Neural cell (in vitro differentiated cells): ENCODE results near the gene HOXA7. TPM values are rescaled to one million over a fixed set of nuclear protein-coding genes. Genes with fewer than 3 reads are reported as not detected.

Source experiments
- H2AFZ ChIP-seq: fragments of 200-600, 300-800 bp; sonication (generic), shearing (Covaris generic); 2 replicates; pipeline ENCODE4 v1.6.0; 2014; ENCODE audit warnings: low read depth, mild to moderate bottlenecking, antibody characterized with exemption, low read length, moderate library complexity
- H3F3A ChIP-seq: fragments of 200-600 bp; shearing (Covaris generic); 2 replicates; pipeline ENCODE4 v1.6.1; 2016; ENCODE audit warnings: mild to moderate bottlenecking, moderate library complexity, mixed read lengths, antibody characterized with exemption, low read length; ENCODE audit not compliant: insufficient read depth, poor library complexity, severe bottlenecking
- H3K27ac ChIP-seq: fragments of 200-600, 300-800 bp; sonication (generic), shearing (Covaris generic); 2 replicates; pipeline ENCODE4 v1.5.1; 2014; ENCODE audit warnings: mild to moderate bottlenecking, low read length, moderate library complexity
- H3K27me3 ChIP-seq: fragments of 300-800, 200-600 bp; sonication (generic), shearing (Covaris generic); 2 replicates; pipeline ENCODE4 v1.6.0; 2014; ENCODE audit warnings: mild to moderate bottlenecking, low read depth, low read length, moderate library complexity; ENCODE audit not compliant: insufficient read depth
- H3K36me3 ChIP-seq: fragments of 300-800, 200-600 bp; sonication (generic), shearing (Covaris generic); 2 replicates; pipeline ENCODE4 v1.5.1; 2014; ENCODE audit warnings: mild to moderate bottlenecking, antibody characterized with exemption, low read length, moderate library complexity; ENCODE audit not compliant: insufficient read depth
- H3K4me2 ChIP-seq: fragments of 300-800, 200-600 bp; sonication (generic), shearing (Covaris generic); 2 replicates; pipeline ENCODE4 v1.6.0; 2014; ENCODE audit warnings: mild to moderate bottlenecking, low read length
- H3K4me3 ChIP-seq: fragments of 300-800, 200-600 bp; sonication (generic), shearing (Covaris generic); 2 replicates; pipeline ENCODE4 v1.5.1; 2014; ENCODE audit warnings: mild to moderate bottlenecking, low read length, moderate library complexity
- H3K79me2 ChIP-seq: fragments of 200-600 bp; shearing (Covaris generic); replicated peaks from 2 replicates; pipeline ENCODE4 v1.6.0; 2014; ENCODE audit warnings: mild to moderate bottlenecking, low read length, moderate library complexity; ENCODE audit not compliant: insufficient read depth
- H3K9ac ChIP-seq: fragments of 300-800, 200-600 bp; sonication (generic), shearing (Covaris generic); 2 replicates; pipeline ENCODE4 v1.6.1; 2016; ENCODE audit warnings: mild to moderate bottlenecking, low read length, mixed read lengths
- H3K9me2 ChIP-seq: fragments of 200-600 bp; shearing (Covaris generic); 2 replicates; pipeline ENCODE4 v1.6.1; 2016; ENCODE audit warnings: mild to moderate bottlenecking, low read length, mixed read lengths; ENCODE audit not compliant: insufficient read depth
- H3K9me3 ChIP-seq: fragments of 200-600, 300-800 bp; sonication (generic), shearing (Covaris generic); 2 replicates; pipeline ENCODE4 v1.6.1; 2016; ENCODE audit warnings: mild to moderate bottlenecking, mixed run types, low read length, moderate library complexity, mixed read lengths
- H4K20me1 ChIP-seq: fragments of 200-600 bp; shearing (Covaris generic); 2 replicates; pipeline ENCODE4 v1.6.1; 2016; ENCODE audit warnings: mild to moderate bottlenecking, mixed run types; ENCODE audit not compliant: insufficient read depth
- EP300 ChIP-seq: fragments of 450-650 bp; conservative IDR thresholded peaks from 2 replicates; pipeline ENCODE4 v1.6.1; 2014; ENCODE audit warnings: antibody characterized with exemption, mild to moderate bottlenecking, moderate library complexity; ENCODE audit not compliant: poor library complexity, severe bottlenecking
- EZH2 ChIP-seq: fragments of 200-600, 300-800 bp; shearing (Covaris generic), sonication (generic); IDR thresholded peaks from 2 replicates; pipeline ENCODE4 v1.6.1; 2014; ENCODE audit warnings: antibody characterized with exemption, low read length, borderline replicate concordance, mild to moderate bottlenecking; ENCODE audit not compliant: insufficient read depth, poor library complexity, severe bottlenecking
- MXI1 ChIP-seq: fragments of 450-650 bp; conservative IDR thresholded peaks from 2 replicates; pipeline ENCODE4 v1.6.1; 2014; ENCODE audit warnings: antibody characterized with exemption, mild to moderate bottlenecking; ENCODE audit not compliant: poor library complexity, severe bottlenecking
- POLR2AphosphoS5 ChIP-seq: IDR thresholded peaks from 2 replicates; pipeline ENCODE4 v1.6.1; 2012
- RAD21 ChIP-seq: fragments of 450-650 bp; conservative IDR thresholded peaks from 2 replicates; pipeline ENCODE4 v1.6.1; 2014; ENCODE audit warnings: antibody characterized with exemption, mild to moderate bottlenecking, moderate library complexity
- SMC3 ChIP-seq: fragments of 450-650 bp; conservative IDR thresholded peaks from 2 replicates; pipeline ENCODE4 v1.6.1; 2014; ENCODE audit warnings: antibody characterized with exemption, mild to moderate bottlenecking, moderate library complexity; ENCODE audit not compliant: poor library complexity
- TAF1 ChIP-seq: IDR thresholded peaks from 2 replicates; pipeline ENCODE4 v1.6.1; 2012; ENCODE audit warnings: low read depth
- polyA plus RNA-seq: library from polyadenylated mRNA; depleted of rRNA; stranded (reverse); fragments of >200 nt; gene quantifications from 2 replicates; pipeline ENCODE4 v1.2.3, GENCODE V29; 2014
- TF ChIP-seq, protein P1 (sequence below): fragments of 450-650 bp; IDR thresholded peaks from 2 replicates; pipeline ENCODE4 v1.5.1; 2014; ENCODE audit warnings: antibody characterized with exemption, mild to moderate bottlenecking, moderate library complexity; ENCODE audit not compliant: poor library complexity, severe bottlenecking
- TF ChIP-seq, protein P2 (sequence below): IDR thresholded peaks from 2 replicates; pipeline ENCODE4 v1.6.1; 2012; ENCODE audit warnings: borderline replicate concordance

The HOXA7 gene
- polyA plus RNA-seq, 1 donor from 2014 or later = not detected

DNA sequence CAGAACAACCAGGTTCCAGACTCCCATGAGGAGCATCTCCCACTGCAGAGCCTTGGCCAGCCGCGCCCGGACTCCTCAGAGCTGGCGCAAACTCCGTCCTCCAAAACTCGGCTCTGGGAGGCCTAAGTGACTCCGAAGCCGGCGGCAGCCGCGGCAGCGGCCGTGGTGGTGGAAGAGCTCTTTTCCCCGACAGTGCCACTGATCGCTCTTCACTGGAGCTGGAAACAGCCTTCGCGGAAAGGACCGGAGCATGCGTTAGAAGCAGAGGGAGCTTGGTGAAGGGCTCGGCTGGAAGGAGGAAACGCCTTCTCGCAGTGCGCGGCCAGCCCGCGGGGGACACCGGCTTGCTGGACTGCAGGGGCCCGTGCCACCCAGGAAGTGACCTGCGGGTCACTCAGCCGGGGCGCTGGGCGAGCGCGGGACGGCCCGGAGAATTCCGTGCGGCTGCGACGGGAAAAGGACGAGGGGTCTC lies 48.4 kb upstream of the HOXA7 start:
- Histone ChIP-seq H3K9ac (no peak overlapping the region), H3F3A (no peaks in the 10 kb centered on the region), H3K36me3 (no peaks in the 10 kb centered on the region), H2AFZ (no peak overlapping the region), H3K4me2 (no peak overlapping the region), H3K27me3 (peaks cover 98% of the 10 kb centered on the region), H4K20me1 (no peaks in the 10 kb centered on the region), H3K4me3 (no peak overlapping the region), H3K9me2 (no peaks in the 10 kb centered on the region), H3K27ac (no peak overlapping the region), H3K9me3 (no peaks in the 10 kb centered on the region), H3K79me2 (no peaks in the 10 kb centered on the region)
- TF ChIP-seq EZH2 = peak; percentile 69
- TF ChIP-seq EP300 = no peak

DNA sequence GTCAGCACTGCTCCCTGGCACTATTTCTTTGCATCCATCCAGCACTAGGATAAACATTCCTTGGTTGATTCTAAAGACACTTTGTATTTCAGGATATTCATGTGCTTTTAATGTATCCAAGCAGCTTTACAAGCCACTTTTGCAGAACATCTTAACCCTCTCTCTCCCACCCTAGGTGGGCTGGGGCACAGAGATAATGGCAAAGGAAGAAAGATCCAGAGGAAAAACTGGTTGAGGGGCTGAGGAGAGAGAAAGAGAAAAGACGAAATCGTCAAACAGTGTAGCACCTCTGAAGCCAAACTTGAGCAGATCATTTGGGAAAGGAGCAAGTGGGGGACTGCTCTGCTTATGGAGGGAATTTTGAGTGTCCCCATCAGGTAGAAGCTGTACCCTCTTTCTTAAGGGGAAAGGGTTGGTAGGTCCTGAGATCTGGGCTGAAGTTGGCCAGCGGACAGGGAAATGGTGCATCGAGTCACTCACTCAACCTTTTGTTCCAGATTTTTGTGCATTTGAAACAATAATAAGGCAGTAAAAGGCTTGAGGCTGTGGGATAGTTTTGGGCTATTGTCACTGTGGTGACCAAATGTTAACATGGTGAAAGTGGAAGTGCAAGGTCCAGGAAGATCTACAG lies 47.6 kb upstream of the HOXA7 start:
- H4K20me1 ChIP-seq = no peaks in the 10 kb centered on the region
- TF ChIP-seq, protein P1, sequence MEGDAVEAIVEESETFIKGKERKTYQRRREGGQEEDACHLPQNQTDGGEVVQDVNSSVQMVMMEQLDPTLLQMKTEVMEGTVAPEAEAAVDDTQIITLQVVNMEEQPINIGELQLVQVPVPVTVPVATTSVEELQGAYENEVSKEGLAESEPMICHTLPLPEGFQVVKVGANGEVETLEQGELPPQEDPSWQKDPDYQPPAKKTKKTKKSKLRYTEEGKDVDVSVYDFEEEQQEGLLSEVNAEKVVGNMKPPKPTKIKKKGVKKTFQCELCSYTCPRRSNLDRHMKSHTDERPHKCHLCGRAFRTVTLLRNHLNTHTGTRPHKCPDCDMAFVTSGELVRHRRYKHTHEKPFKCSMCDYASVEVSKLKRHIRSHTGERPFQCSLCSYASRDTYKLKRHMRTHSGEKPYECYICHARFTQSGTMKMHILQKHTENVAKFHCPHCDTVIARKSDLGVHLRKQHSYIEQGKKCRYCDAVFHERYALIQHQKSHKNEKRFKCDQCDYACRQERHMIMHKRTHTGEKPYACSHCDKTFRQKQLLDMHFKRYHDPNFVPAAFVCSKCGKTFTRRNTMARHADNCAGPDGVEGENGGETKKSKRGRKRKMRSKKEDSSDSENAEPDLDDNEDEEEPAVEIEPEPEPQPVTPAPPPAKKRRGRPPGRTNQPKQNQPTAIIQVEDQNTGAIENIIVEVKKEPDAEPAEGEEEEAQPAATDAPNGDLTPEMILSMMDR = no peak
- TF ChIP-seq MXI1 = no peak
- no peak for TF ChIP-seq EP300
- TF ChIP-seq EZH2 = no peak
- TF ChIP-seq, protein P2, sequence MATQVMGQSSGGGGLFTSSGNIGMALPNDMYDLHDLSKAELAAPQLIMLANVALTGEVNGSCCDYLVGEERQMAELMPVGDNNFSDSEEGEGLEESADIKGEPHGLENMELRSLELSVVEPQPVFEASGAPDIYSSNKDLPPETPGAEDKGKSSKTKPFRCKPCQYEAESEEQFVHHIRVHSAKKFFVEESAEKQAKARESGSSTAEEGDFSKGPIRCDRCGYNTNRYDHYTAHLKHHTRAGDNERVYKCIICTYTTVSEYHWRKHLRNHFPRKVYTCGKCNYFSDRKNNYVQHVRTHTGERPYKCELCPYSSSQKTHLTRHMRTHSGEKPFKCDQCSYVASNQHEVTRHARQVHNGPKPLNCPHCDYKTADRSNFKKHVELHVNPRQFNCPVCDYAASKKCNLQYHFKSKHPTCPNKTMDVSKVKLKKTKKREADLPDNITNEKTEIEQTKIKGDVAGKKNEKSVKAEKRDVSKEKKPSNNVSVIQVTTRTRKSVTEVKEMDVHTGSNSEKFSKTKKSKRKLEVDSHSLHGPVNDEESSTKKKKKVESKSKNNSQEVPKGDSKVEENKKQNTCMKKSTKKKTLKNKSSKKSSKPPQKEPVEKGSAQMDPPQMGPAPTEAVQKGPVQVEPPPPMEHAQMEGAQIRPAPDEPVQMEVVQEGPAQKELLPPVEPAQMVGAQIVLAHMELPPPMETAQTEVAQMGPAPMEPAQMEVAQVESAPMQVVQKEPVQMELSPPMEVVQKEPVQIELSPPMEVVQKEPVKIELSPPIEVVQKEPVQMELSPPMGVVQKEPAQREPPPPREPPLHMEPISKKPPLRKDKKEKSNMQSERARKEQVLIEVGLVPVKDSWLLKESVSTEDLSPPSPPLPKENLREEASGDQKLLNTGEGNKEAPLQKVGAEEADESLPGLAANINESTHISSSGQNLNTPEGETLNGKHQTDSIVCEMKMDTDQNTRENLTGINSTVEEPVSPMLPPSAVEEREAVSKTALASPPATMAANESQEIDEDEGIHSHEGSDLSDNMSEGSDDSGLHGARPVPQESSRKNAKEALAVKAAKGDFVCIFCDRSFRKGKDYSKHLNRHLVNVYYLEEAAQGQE = no peak
- TF ChIP-seq RAD21 = no peak
- no peak for TF ChIP-seq SMC3
- TF ChIP-seq POLR2AphosphoS5 = no peak
- TF ChIP-seq TAF1 = no peak
- no peak overlapping the region for H3K4me3 ChIP-seq
- no peak overlapping the region for H3K4me2 ChIP-seq
- no peak overlapping the region for H2AFZ ChIP-seq
- H3K36me3 ChIP-seq = no peaks in the 10 kb centered on the region
- H3K79me2 ChIP-seq = no peaks in the 10 kb centered on the region
- H3K27me3 ChIP-seq = peaks cover 93% of the 10 kb centered on the region
- no peak overlapping the region for H3K27ac ChIP-seq
- H3K9me3 ChIP-seq = no peaks in the 10 kb centered on the region
- no peaks in the 10 kb centered on the region for H3F3A ChIP-seq
- H3K9ac ChIP-seq = no peak overlapping the region
- no peaks in the 10 kb centered on the region for H3K9me2 ChIP-seq
